GM12878 (cell line): ENCODE measurements around the gene ZNF100. TPM values are rescaled to one million over a fixed set of nuclear protein-coding genes. Genes with fewer than 3 reads are reported as not detected.

Experiments used
- ATAC-seq: fragments of 200-7000 bp; cut with Tn5 transposase; 3 replicates; pipeline ENCODE4 v1.9.1; 2020; ENCODE audit warnings: mild to moderate bottlenecking, moderate library complexity
- BruUV-seq: library from RNA; stranded (reverse); fragments of 400-500 nt; replicated peaks from 2 replicates; lab custom pipeline; 2021; lab: Mats Ljungman, UMichigan
- CTCF ChIA-PET: fragments of 300-600 bp; sonication (Branson Sonifier 250); formaldehyde crosslinking; extraction: SDS; loops from one replicate; lab custom pipeline; 2021; ENCODE audit warnings: inconsistent platforms; lab: Yijun Ruan, JAX
- POLR2A ChIA-PET: fragments of 350-600 bp; formaldehyde crosslinking; extraction: SDS; loops from one replicate; lab custom pipeline; 2021; ENCODE audit warnings: inconsistent platforms; lab: Charles Lee
- RAD21 ChIA-PET: fragments of 300-600 bp; sonication (Branson Sonifier 250); formaldehyde crosslinking; loops from one replicate; lab custom pipeline; 2023; ENCODE audit warnings: antibody characterized with exemption; ENCODE audit not compliant: unreplicated experiment; lab: Charles Lee
- SMC1A ChIA-PET: fragments of 300-600 bp; sonication (Branson Sonifier 250); formaldehyde crosslinking; loops from one replicate; lab custom pipeline; 2023; ENCODE audit not compliant: unreplicated experiment, uncharacterized antibody; lab: Charles Lee
- DNase-seq: peaks from one replicate; pipeline ENCODE4 v3.0.0-alpha.2; 2011; ENCODE audit warnings: low read depth, low spot score
- FAIRE-seq: peaks from 3 replicates; lab custom pipeline; 2011; peaks lifted over from hg19 to GRCh38; lab: Jason Lieb, UNC
- H2AFZ ChIP-seq: 2 replicates; pipeline ENCODE4 v1.6.0; 2011; ENCODE audit warnings: low read depth, low read length, control low read depth; ENCODE audit not compliant: control insufficient read depth
- H3K27ac ChIP-seq: 2 replicates; pipeline ENCODE4 v1.5.1; 2011; ENCODE audit warnings: control low read depth; ENCODE audit not compliant: control insufficient read depth, insufficient read depth
- H3K27me3 ChIP-seq, 2 experiments: replicated peaks in 1 of 2; 2 replicates each; pipeline versions ENCODE4 v1.6.0 to v1.6.1; 2011; ENCODE audit warnings: low read length in 1 of 2; ENCODE audit not compliant: control insufficient read depth in 2 of 2, insufficient read depth in 2 of 2
- H3K36me3 ChIP-seq, 2 experiments: 2 replicates each; pipeline ENCODE4 v1.5.1; 2011; ENCODE audit warnings: low read length in 1 of 2; ENCODE audit not compliant: control insufficient read depth in 2 of 2, insufficient read depth in 2 of 2
- H3K4me1 ChIP-seq: 2 replicates; pipeline ENCODE4 v1.6.1; 2011; ENCODE audit warnings: mild to moderate bottlenecking, low read length, moderate library complexity, mixed read lengths; ENCODE audit not compliant: control insufficient read depth, insufficient read depth
- H3K4me2 ChIP-seq: 2 replicates; pipeline ENCODE4 v1.6.0; 2011; ENCODE audit warnings: control low read depth; ENCODE audit not compliant: control insufficient read depth, insufficient read depth
- H3K4me3 ChIP-seq: fragments of 200-600 bp; sonication (generic); 2 replicates; pipeline ENCODE4 v1.5.1; 2016
- H3K79me2 ChIP-seq: 2 replicates; pipeline ENCODE4 v1.6.0; 2011; ENCODE audit warnings: low read length; ENCODE audit not compliant: control insufficient read depth, insufficient read depth
- H3K9ac ChIP-seq: 2 replicates; pipeline ENCODE4 v1.8.0; 2011; ENCODE audit warnings: low read length, control low read depth, mixed read lengths; ENCODE audit not compliant: control insufficient read depth, insufficient read depth
- H3K9me3 ChIP-seq: replicated peaks from 3 replicates; pipeline ENCODE4 v1.5.1; 2011; ENCODE audit warnings: mild to moderate bottlenecking, low read length; ENCODE audit not compliant: control insufficient read depth, insufficient read depth
- H4K20me1 ChIP-seq: 2 replicates; pipeline ENCODE4 v1.6.0; 2011; ENCODE audit not compliant: control insufficient read depth, insufficient read depth
- BCL3 ChIP-seq: IDR thresholded peaks from 2 replicates; pipeline ENCODE4 v1.6.1; 2011; ENCODE audit warnings: borderline replicate concordance, low read depth, mild to moderate bottlenecking, moderate library complexity, low read length; ENCODE audit not compliant: insufficient read depth, poor library complexity, severe bottlenecking
- BHLHE40 ChIP-seq, 2 experiments: fragments of 450-650 bp in 1 of 2; IDR thresholded peaks; 2 replicates each; pipeline ENCODE4 v1.6.1; 2011 to 2017; ENCODE audit warnings: low read depth in 2 of 2, borderline replicate concordance in 1 of 2, improper control_type of control experiment in 1 of 2, low read length in 1 of 2, mild to moderate bottlenecking in 1 of 2
- CBFB ChIP-seq: IDR thresholded peaks from 2 replicates; pipeline ENCODE4 v1.6.1; 2016; ENCODE audit warnings: antibody characterized with exemption, low read depth
- FOXK2 ChIP-seq: fragments of 450-650 bp; IDR thresholded peaks from 2 replicates; pipeline ENCODE4 v1.6.1; 2017; ENCODE audit warnings: mild to moderate bottlenecking, moderate library complexity
- JUNB ChIP-seq: IDR thresholded peaks from 2 replicates; pipeline ENCODE4 v1.6.1; 2016; ENCODE audit warnings: antibody characterized with exemption, mild to moderate bottlenecking
- MEF2B ChIP-seq: fragments of 450-650 bp; IDR thresholded peaks from 2 replicates; pipeline ENCODE4 v1.6.1; 2018; ENCODE audit warnings: mild to moderate bottlenecking, moderate library complexity; ENCODE audit not compliant: partially characterized antibody, poor library complexity, severe bottlenecking
- POLR2A ChIP-seq: IDR thresholded peaks from 2 replicates; pipeline ENCODE4 v1.6.1; 2011; ENCODE audit warnings: low read depth, mild to moderate bottlenecking, low read length
- POLR2AphosphoS5 ChIP-seq: IDR thresholded peaks from 2 replicates; pipeline ENCODE4 v1.6.1; 2011; ENCODE audit warnings: mild to moderate bottlenecking, low read length, inconsistent platforms
- RELB ChIP-seq: fragments of 450-650 bp; IDR thresholded peaks from 2 replicates; pipeline ENCODE4 v1.6.1; 2017; ENCODE audit warnings: low read depth, mild to moderate bottlenecking, moderate library complexity
- SIX5 ChIP-seq: IDR thresholded peaks from 2 replicates; pipeline ENCODE4 v1.6.1; 2011; ENCODE audit warnings: mild to moderate bottlenecking, low read depth, low read length, moderate library complexity; ENCODE audit not compliant: severe bottlenecking
- TARDBP ChIP-seq: IDR thresholded peaks from 2 replicates; pipeline ENCODE4 v1.6.1; 2016; ENCODE audit warnings: borderline replicate concordance
- ZBED1 ChIP-seq: IDR thresholded peaks from 2 replicates; pipeline ENCODE4 v1.6.1; 2016; ENCODE audit warnings: borderline replicate concordance
- ZNF217 ChIP-seq: fragments of 450-650 bp; IDR thresholded peaks from 2 replicates; pipeline ENCODE4 v1.6.1; 2017; ENCODE audit warnings: antibody characterized with exemption, mild to moderate bottlenecking
- ZSCAN29 ChIP-seq: fragments of 450-650 bp; IDR thresholded peaks from 2 replicates; pipeline ENCODE4 v1.6.1; 2017; ENCODE audit warnings: mild to moderate bottlenecking, moderate library complexity
- WGBS: methylation state at CpG from one replicate; pipeline ENCODE4 v1.1.6; 2016; ENCODE audit warnings: low lambda C conversion rate; ENCODE audit not compliant: insufficient replicate concordance, insufficient coverage; ENCODE audit errors: missing lambda C conversion rate; 5-methylcytosine and 5-hydroxymethylcytosine counted together
- in situ Hi-C: fragments of 300-500 bp; cut with MboI; formaldehyde crosslinking; loops from 9 replicates; pipeline ENCODE4 v1.14.3; 2018; ENCODE audit warnings: mixed read lengths
- intact Hi-C: fragments of 100-400 bp; cut with micrococcal nuclease; formaldehyde crosslinking; loops from one replicate; pipeline ENCODE4 v1.14.2; 2022; ENCODE audit not compliant: unreplicated experiment
- polyA plus RNA-seq, 11 experiments: library from polyadenylated mRNA; depleted of rRNA in 4 of 11; unstranded in 6 of 11; stranded (reverse) in 5 of 11; fragments of >200 nt; fragmentation: Nextera tagmentation in 4 of 11; fragmentation: Illumina TruSeq in 1 of 11; extraction: Ambion mirVana in 4 of 11; extraction: Trizol in 1 of 11; gene quantifications; 1 replicate in 1 of 11; 2 replicates in 10 of 11; pipeline versions ENCODE4 v1.2.1 to v1.2.3, GENCODE V29; 2011 to 2016; ENCODE audit warnings: inconsistent platforms in 2 of 11, missing spikeins in 2 of 11, low read depth in 1 of 11
- total RNA-seq, 4 experiments: library from RNA; depleted of rRNA in 3 of 4; stranded (reverse); fragments of >200 nt in 3 of 4; fragmentation: Illumina TruSeq in 1 of 4; extraction: Trizol in 1 of 4; gene quantifications; 2 replicates each; pipeline versions ENCODE4 v1.2.1 to v1.2.3, GENCODE V29; 2013 to 2021

ZNF100 gene
- total and polyA plus RNA-seq, 10 of the 15 experiments (the other 5 are each of a cell fraction or from before 2014, with no cell fraction given) = 3.0 to 18.2 (median 9.4) TPM

GRCh38 chr19:21751384-21751783 is 16.0 kb downstream of the ZNF100 start:
- no peak overlapping the region for H3K9ac ChIP-seq
- no peaks in the 10 kb centered on the region for H3K4me1 ChIP-seq
- no peak overlapping the region for H3K4me3 ChIP-seq
- intact Hi-C loops = no loop called here
- H3K79me2 ChIP-seq = no peaks in the 10 kb centered on the region
- RAD21 ChIA-PET = no interaction called here
- no TSS peak for BruUV-seq
- 100% methylated on average over 3 of the region's 3 CpGs for WGBS
- ATAC-seq = no peak
- peaks cover 7% of the 10 kb centered on the region; the same call in 2 of the 3 replicates for H3K9me3 ChIP-seq
- no peaks in the 10 kb centered on the region for H4K20me1 ChIP-seq
- POLR2A ChIA-PET = no interaction called here
- TF ChIP-seq BCL3 = no peak
- no peak for TF ChIP-seq RELB
- no peak for TF ChIP-seq POLR2AphosphoS5
- no peak for TF ChIP-seq CBFB
- no peak for TF ChIP-seq ZNF217
- TF ChIP-seq ZSCAN29 = no peak
- TF ChIP-seq SIX5 = no peak
- no peak for TF ChIP-seq BHLHE40 (IDR thresholded peaks at IDR 0.05; ENCODE audit: borderline replicate concordance in 1 of 2, low read depth in 2 of 2, low read length in 1 of 2)
- TF ChIP-seq ZBED1 = no peak
- TF ChIP-seq MEF2B = no peak
- TF ChIP-seq JUNB = no peak
- TF ChIP-seq POLR2A = no peak
- no peak for TF ChIP-seq FOXK2
- no peak for TF ChIP-seq TARDBP
- CTCF ChIA-PET = interaction anchor here (1.8 kb wide), 1 partner anchor 16 kb away, joined by 3 read pairs; the partner anchor contains the start of gene ZNF100
- FAIRE-seq = no peak
- H2AFZ ChIP-seq = no peak overlapping the region
- H3K4me2 ChIP-seq = no peak overlapping the region
- in situ Hi-C loops = no loop called here
- peaks cover 4% of the 10 kb centered on the region in 2 experiments; a peak in 2 of 4 replicates for H3K36me3 ChIP-seq
- no peaks in the 10 kb centered on the region for H3K27me3 ChIP-seq
- no peak for DNase-seq
- SMC1A ChIA-PET = no interaction called here
- H3K27ac ChIP-seq = no peak overlapping the region
